HG03097 (cell line): ENCODE results near the gene KCNC2.

Experiments used
- ATAC-seq: cut with Tn5 transposase; IDR thresholded peaks from one replicate; pipeline ENCODE4 v1.9.1; 2021; ENCODE audit not compliant: unreplicated experiment, low FRiP score

The KCNC2 gene

GRCh38 chr12:75080582-75080981 is 129.1 kb downstream of the KCNC2 start:
- no peak for ATAC-seq

- ATAC-seq = no peak
These were observed 144.2 kb downstream of the KCNC2 start for GRCh38 chr12:75065482-75065881.

GRCh38 chr12:75062691-75063090 is 146.9 kb downstream of the KCNC2 start:
- ATAC-seq = no peak

- no peak for ATAC-seq
These were observed 151.4 kb downstream of the KCNC2 start for GRCh38 chr12:75058228-75058627.

GRCh38 chr12:75048767-75049166 is 160.9 kb downstream of the KCNC2 start:
- ATAC-seq = no peak

- no peak for ATAC-seq
These were observed 161.6 kb downstream of the KCNC2 start for GRCh38 chr12:75047885-75048525.

GRCh38 chr12:75042125-75042524 is 167.5 kb downstream of the KCNC2 start:
- ATAC-seq = no peak

GRCh38 chr12:75041472-75041871 is 168.2 kb downstream of the KCNC2 start:
- no peak for ATAC-seq

GRCh38 chr12:75020068-75020557 is 189.5 kb downstream of the KCNC2 start:
- ATAC-seq = no peak

- ATAC-seq = no peak
These were observed 198.5 kb downstream of the KCNC2 start for GRCh38 chr12:75011120-75011519.

- ATAC-seq = no peak
These were observed 202.5 kb downstream of the KCNC2 start for GRCh38 chr12:75007133-75007532.

GRCh38 chr12:75000120-75000519 is 209.5 kb downstream of the KCNC2 start:
- no peak for ATAC-seq

GRCh38 chr12:74999474-74999873 is 210.2 kb downstream of the KCNC2 start:
- ATAC-seq = no peak
